ENCODE measurements around the gene BEND5. TPM values are rescaled to one million over a fixed set of nuclear protein-coding genes. Genes with fewer than 3 reads are reported as not detected.

The BEND5 gene
- total and polyA plus RNA-seq, 12 donors, result 1.2 to 9.1 (median 4.3) TPM

GRCh38 chr1:48817505-48818114, 40.9 kb upstream of the BEND5 start:
- peak; percentile 43 to 46 for DNase-seq
- no peaks in the 10 kb centered on the region for H3K4me1 ChIP-seq
- peak in 6 of 8 donors; percentile 42 to 79 (median 62) for ATAC-seq
- H3K27me3 ChIP-seq, result no peaks in the 10 kb centered on the region
- peak; percentile 27 to 82 (median 71) for TF ChIP-seq CTCF (IDR thresholded peaks at IDR 0.05)
- 50 to 57% methylated on average over 4 of the region's 4 CpGs for WGBS, 2 donors
- no peaks in the 10 kb centered on the region for H3K36me3 ChIP-seq
- intact Hi-C loops (cut with DNase I), result loop anchor here in 9 of 10 donors (5.0 to 10.0 kb wide), 8 partner anchors 113 to 263 kb away; no protein-coding TSS in a partner anchor
- no peak overlapping the region for H3K4me3 ChIP-seq
- no peak overlapping the region for H3K27ac ChIP-seq
- H3K9me3 ChIP-seq, result no peaks in the 10 kb centered on the region

GRCh38 chr1:48810740-48811139, 34.0 kb upstream of the BEND5 start:
- WGBS, 2 donors, result 66 to 71% methylated on average over 4 of the region's 4 CpGs
- peaks cover 0 to 1% (median 0%) of the 10 kb centered on the region in 7 donors for H3K27me3 ChIP-seq
- ATAC-seq (no peak), DNase-seq (no peak)
- no peaks in the 10 kb centered on the region for H3K36me3 ChIP-seq
- no peak overlapping the region for H3K27ac ChIP-seq
- intact Hi-C loops (cut with DNase I), result loop anchor here in 5 of 10 donors (10.0 kb wide), 5 partner anchors 106 to 256 kb away; no protein-coding TSS in a partner anchor
- H3K4me3 ChIP-seq, result no peak overlapping the region
- no peaks in the 10 kb centered on the region for H3K9me3 ChIP-seq
- no peak for TF ChIP-seq CTCF (IDR thresholded peaks at IDR 0.05)
- no peaks in the 10 kb centered on the region for H3K4me1 ChIP-seq

- Histone ChIP-seq H3K27ac (no peak overlapping the region), H3K4me3 (no peak overlapping the region), H3K27me3 (peaks cover 0 to 15% (median 0%) of the 10 kb centered on the region in 7 donors), H3K9me3 (no peaks in the 10 kb centered on the region), H3K36me3 (no peaks in the 10 kb centered on the region), H3K4me1 (no peaks in the 10 kb centered on the region)
- DNase-seq (no peak), ATAC-seq (no peak)
- intact Hi-C loops (cut with DNase I), result loop anchor here in 1 of 10 donors (10.0 kb wide), 1 partner anchor 234 kb away; no protein-coding TSS in a partner anchor
- 58 to 65% methylated on average over 3 of the region's 3 CpGs for WGBS, 2 donors
- no peak for TF ChIP-seq CTCF (IDR thresholded peaks at IDR 0.05)
Observed at GRCh38 chr1:48808496-48808895, 31.8 kb upstream of the BEND5 start.

- ATAC-seq, result no peak
- H3K27me3 ChIP-seq, result peaks cover 0 to 23% (median 0%) of the 10 kb centered on the region in 7 donors
- no peaks in the 10 kb centered on the region for H3K9me3 ChIP-seq
- no peak for TF ChIP-seq CTCF (IDR thresholded peaks at IDR 0.05)
- intact Hi-C loops (cut with DNase I), result loop anchor here in 1 of 10 donors (10.0 kb wide), 1 partner anchor 233 kb away; no protein-coding TSS in a partner anchor
- DNase-seq, result no peak
- no peaks in the 10 kb centered on the region for H3K4me1 ChIP-seq
- 55 to 64% methylated on average over 4 of the region's 4 CpGs for WGBS, 2 donors
- H3K4me3 ChIP-seq, result no peak overlapping the region
- no peak overlapping the region for H3K27ac ChIP-seq
- no peaks in the 10 kb centered on the region for H3K36me3 ChIP-seq
Observed at GRCh38 chr1:48807554-48808260, 31.0 kb upstream of the BEND5 start.

Measured in heart right ventricle (tissue), 16 donors.